Right lobe of liver (tissue), 4 donors: ENCODE data around the gene NNMT.

Source experiments
- POLR2A ChIP-seq: fragments of 450-650 bp; IDR thresholded peaks from one replicate; pipeline ENCODE4 v1.6.1; 2017; ENCODE audit warnings: antibody characterized with exemption, mild to moderate bottlenecking
- TF ChIP-seq, protein P1 (sequence below), 4 donors: fragments of 200-600 bp in 3 of 4; fragments of 450-650 bp in 1 of 4; IDR thresholded peaks; one replicate each; pipeline versions ENCODE4 v1.5.1 to v1.8.0; 2016 to 2022; ENCODE audit warnings: antibody characterized with exemption in 4 of 4, mild to moderate bottlenecking in 2 of 4
- donor health status: DM: no; HTN: no; CAD: no.
- donor health status: DM: no; HTN: no; CAD: no.
- donor health status: DM: no; HTN: yes; CAD: no.

DNA sequence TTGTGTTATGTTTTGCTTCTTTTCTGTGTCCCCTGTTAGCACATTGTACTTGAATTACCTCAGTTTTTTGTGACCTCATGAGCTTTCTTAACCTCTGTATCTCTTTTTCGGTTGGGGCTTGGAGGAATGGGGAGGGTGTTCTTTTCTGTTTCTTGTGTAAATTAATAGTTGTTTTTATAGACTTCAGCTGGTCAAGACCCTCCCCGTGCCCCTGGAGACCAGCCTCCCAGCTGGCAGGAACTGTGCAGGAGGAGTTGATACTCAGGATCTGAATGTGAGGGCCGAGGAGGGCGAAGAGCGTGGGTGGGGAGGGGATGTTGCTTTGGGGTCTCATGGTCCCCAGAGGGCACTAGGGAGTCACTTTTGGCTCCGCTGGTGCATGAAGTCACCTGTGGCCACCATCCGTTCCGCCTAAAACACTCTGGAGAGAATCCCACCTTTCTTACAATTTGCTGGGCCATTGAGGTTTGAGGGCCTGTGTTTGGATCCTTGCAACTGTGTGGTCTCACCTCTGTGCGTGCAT lies 44.3 kb upstream of the NNMT start:
- TF ChIP-seq, protein P1, sequence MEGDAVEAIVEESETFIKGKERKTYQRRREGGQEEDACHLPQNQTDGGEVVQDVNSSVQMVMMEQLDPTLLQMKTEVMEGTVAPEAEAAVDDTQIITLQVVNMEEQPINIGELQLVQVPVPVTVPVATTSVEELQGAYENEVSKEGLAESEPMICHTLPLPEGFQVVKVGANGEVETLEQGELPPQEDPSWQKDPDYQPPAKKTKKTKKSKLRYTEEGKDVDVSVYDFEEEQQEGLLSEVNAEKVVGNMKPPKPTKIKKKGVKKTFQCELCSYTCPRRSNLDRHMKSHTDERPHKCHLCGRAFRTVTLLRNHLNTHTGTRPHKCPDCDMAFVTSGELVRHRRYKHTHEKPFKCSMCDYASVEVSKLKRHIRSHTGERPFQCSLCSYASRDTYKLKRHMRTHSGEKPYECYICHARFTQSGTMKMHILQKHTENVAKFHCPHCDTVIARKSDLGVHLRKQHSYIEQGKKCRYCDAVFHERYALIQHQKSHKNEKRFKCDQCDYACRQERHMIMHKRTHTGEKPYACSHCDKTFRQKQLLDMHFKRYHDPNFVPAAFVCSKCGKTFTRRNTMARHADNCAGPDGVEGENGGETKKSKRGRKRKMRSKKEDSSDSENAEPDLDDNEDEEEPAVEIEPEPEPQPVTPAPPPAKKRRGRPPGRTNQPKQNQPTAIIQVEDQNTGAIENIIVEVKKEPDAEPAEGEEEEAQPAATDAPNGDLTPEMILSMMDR (IDR thresholded peaks at IDR 0.05), result no peak
- TF ChIP-seq POLR2A, result no peak
